NOMO-1 (cell line): ENCODE data around the gene CCNA1.

ENCODE experiments used
- DNase-seq, 2 experiments: peaks; one replicate each; lab custom pipeline; 2025; ENCODE audit not compliant: unreplicated experiment in 2 of 2; lab: John Stamatoyannopoulos, UW

CCNA1 gene

DNA sequence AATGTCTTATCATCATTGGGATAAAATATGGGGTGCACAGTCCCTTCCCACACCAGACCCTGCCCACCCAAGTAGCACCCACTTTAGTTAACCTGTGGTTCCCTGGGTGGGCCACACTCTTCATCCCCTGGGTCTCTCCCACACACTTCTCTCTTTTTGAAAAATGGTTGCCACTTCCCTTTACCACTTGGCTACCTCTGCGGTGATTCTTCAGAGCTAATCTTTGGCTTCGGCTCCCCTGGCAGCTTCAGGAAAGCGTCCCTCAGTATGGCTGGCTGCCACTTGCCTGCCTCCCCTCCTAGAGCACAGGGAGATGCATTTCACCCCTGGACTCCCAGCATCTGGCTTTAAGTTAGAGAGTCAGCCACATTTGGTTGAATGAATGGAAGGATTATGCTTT, 18.2 kb downstream of the CCNA1 start:
- DNase-seq: no peak

DNA sequence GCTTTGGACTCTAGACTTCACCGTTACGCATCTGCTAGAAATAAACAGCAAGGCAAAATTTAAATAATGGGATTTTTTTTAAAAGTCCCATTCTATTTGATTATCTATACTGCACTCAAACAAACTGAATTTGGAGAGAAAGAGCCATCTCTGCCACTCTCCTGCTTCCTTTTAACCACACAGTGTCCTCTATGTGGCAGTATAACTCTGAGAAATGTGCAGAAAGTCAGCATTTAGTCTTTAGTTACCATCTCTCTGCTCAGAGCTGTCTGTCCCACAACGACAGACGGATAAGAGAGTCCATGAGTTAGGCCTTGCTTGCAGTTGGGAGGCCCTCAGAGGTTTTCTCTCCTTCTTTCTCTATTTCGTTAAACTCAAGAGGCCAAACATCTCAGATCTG, 21.2 kb downstream of the CCNA1 start:
- peak in 1 of 2 experiments; percentile 25 for DNase-seq

DNA sequence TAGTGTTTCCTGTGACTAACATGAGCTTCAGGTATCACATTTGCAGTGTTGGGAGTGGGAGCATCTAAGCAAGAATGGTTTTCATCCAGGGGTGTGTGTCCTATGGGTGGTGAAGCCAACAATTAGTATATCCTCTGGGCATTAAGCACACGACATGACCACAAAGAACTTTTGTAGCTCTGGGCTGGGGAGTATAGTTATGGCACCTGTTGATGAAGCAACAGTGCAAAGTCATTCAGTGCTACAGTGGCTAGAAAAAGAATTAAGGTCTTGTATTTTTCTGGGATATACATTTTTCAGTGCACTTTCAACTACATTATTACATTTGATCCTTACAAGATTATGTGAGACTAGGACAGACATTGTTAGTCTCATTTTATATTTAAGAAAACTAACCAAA, 21.8 kb downstream of the CCNA1 start:
- DNase-seq: no peak

DNA sequence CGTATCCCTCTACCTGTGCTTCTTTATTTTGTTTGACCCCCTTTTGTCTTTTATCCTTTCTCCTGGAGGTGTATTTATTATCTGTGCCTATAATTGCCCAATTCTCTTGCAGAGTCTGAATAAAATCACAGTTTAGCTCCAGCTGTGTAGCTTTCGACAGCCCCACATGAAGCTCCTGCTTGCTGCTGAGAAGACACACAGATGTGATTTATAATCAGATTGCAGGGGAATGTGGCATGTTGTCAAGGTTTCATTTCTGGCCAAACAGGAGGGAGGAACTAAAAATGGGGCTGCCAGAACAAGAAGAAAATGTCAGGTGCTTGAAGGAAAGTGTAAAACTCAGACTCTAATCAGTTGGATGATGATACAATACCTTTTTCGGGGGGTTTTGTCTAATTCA, 22.7 kb downstream of the CCNA1 start:
- DNase-seq: no peak

DNA sequence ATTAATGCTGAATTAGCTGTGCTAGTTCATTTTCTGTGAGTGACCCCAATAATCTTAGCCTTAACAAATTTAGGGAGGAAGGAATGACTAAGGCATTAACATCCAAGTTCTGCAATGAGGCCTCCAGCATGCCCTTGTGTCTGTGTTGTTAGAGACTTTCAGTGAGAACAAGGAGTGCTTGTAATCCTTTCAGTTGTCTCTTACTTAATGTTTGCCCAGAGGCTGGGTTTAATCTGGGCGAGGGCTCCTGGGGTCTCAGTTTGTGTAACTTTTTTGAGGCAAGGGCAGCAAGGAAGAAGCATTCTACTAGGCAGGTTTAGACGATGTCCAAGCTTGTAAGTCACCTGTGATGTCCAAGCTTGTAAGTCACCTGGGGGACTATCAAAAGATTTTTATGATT, 24.3 kb downstream of the CCNA1 start:
- no peak for DNase-seq

DNA sequence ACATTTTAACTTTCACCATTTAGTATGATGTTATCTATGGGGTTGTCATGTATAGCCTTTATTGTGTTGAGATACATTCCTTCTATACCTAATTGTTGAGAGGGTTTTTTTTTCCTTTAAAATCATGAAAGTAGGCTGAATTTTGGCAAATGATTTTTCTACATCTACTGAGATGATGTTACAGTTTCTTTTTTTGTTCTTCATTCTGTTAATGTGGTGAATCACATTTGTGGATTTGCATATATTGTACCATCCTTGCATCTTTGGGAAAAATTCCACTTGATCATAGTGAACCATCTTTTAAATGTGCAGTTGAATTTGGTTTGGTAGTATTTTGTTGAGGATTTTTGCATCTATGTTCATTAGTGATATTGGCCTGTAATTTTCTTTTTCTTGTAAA, 29.2 kb downstream of the CCNA1 start:
- no peak for DNase-seq

DNA sequence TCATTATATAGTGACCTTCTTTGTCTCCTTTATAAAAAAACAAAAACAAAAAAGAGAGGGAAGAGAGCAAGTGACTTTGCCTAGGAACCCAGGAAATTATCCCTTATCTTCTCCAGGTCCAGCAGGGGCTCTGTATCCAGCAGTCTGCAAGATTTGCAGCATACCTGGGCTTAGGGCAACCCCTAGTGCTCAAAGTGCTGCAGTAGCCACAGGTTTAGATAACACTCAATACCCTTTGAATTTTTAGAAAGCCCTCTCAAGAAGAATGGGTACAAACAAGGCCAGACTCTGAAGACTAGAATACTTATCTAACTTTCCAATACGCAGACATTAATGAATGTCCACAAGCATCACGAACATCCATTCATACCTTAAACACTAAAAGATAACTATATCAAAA, 43.2 kb downstream of the CCNA1 start:
- no peak for DNase-seq

DNA sequence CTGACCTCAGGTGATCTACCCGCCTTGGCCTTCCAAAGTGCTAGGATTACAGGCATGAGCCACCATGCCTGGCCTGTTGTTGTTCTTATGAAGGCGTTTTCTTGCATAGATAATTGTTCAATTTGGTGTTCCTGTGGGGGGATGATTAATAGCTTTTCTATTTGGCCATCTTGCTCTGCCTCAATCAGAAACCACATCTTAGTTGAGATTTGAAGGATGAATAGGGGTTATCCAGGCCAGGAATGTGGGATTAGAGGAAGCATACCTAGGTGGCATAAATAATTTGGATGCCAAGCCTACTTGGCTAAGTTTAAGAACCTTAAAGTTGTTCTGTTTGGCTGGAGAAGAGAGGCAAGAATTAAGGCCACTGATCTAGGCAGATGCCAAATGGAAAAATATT, 44.4 kb downstream of the CCNA1 start:
- DNase-seq: no peak

DNA sequence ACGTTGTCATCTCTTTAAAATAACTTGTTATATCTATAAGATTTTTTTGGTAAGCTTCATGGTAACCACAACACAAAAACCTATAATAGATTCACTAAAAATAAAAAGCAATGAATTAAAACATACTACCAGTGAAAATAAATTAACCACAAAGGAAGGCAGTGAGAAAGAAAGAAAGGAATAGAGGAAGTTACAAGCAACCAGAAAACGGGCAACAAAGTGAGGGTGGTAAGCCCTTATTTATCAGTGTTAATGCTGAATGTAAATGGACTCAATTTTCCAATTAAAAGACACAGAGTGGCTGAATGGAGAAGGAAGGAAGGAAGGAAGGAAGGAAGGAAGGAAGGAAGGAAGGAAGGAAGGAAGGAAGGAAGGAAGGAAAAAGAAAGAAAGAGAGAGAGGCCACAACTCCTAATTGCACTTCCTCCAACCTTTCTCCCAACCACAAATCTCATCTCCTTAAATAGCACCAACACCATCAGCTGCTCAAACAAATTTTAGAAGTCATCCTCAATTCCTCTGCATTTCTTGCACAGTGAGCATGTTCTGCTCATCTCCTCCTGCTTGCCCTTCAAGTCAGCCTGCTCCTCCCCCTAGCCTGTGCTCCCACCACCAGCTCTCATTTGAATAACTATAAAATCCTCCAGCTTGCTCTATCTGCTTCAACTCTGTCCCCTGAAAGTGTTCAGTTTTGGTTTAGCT, 48.6 kb downstream of the CCNA1 start:
- DNase-seq: peak; percentile 27 to 48

DNA sequence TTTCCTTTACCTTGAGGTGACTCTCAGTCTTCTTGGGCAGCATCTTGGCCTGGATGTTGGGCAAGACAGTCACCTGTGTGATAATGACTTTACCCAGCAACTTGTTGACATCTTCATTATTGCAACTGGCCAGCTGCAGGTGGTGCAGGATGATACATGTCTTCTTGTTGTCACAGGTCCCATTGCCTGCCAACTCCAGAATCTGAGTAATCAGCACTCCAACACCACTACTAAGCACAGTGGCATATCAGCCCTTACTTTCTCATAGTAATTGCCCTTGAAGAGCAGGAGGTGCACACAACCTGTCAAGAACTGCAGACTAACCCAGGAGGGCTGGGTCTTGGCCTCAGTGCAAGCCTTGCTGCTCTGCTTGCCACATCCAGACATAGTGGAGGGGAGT, 57.8 kb downstream of the CCNA1 start:
- DNase-seq: no peak
